HG03432 (cell line): Measurements from ENCODE around the gene CHEK1.
"Not testable (repeated sequence)": the region's sequence is repeated elsewhere in the genome, so short reads cannot be mapped to it uniquely, and the experiment has no call there.

ENCODE experiments used
- ATAC-seq: cut with Tn5 transposase; IDR thresholded peaks from one replicate; pipeline ENCODE4 v1.9.1; 2021; ENCODE audit warnings: mild to moderate bottlenecking, moderate library complexity; ENCODE audit not compliant: unreplicated experiment

Gene CHEK1

GRCh38 chr11:125690006-125690405 lies 65.0 kb downstream of the CHEK1 start:
- no peak for ATAC-seq

- ATAC-seq: no peak
These were observed 67.9 kb downstream of the CHEK1 start for GRCh38 chr11:125692887-125693286.

- no peak for ATAC-seq
These were observed 70.0 kb downstream of the CHEK1 start for GRCh38 chr11:125694951-125695350.

GRCh38 chr11:125701018-125701610 lies 76.2 kb downstream of the CHEK1 start:
- no peak for ATAC-seq

- no peak for ATAC-seq
These were observed 77.1 kb downstream of the CHEK1 start for GRCh38 chr11:125701858-125702621.

- not testable (repeated sequence) for ATAC-seq
These were observed 79.7 kb downstream of the CHEK1 start for GRCh38 chr11:125704686-125705085.

- no peak for ATAC-seq
These were observed 95.8 kb downstream of the CHEK1 start for GRCh38 chr11:125720781-125721180.

GRCh38 chr11:125724125-125724524 lies 99.2 kb downstream of the CHEK1 start:
- ATAC-seq: no peak
